Measurements from ENCODE around the gene OR6K2. TPM values are rescaled to one million over a fixed set of nuclear protein-coding genes. Genes with fewer than 3 reads are reported as not detected.
A peak's percentile ranks its signal among the peaks of the same experiment; 100 is the strongest.

OR6K2 gene
- total and polyA plus RNA-seq, 4 experiments from 2014 or later, result not detected

DNA sequence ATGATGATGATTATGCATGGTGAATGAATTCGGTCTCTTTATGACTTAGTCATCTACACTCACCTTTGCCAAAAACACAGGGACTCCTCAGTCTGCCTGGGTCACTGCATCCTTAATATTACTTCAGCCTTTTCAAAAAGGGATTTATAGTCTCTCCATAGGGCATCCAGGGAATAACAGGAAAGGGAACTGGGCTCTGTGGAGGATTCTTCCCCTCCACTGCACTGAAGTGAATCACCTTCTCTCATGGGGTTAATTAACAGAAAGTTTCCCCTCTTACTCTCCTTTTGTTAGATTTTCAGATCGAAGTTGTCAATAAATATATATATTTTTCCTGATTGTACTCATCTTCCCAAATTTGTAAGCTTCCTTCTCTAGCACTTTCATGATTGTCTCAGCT is 20.2 kb upstream of the OR6K2 start, which contains the start of gene OR6K3:
Gene OR6K3, minus strand, starts transcription at position 101 of the 400 bp plus-strand sequence. CDS start 2,605 bp downstream, outside the sequence.
- no peaks in the 10 kb centered on the region for H3K4me1 ChIP-seq (ENCODE audit: insufficient read depth, low read length)
- intact Hi-C loops (cut with micrococcal nuclease), result no loop called here
- H3K27ac Mint-ChIP-seq, result no peak within 1 kb of the TSS
- H3K27me3 ChIP-seq (ENCODE audit: insufficient read depth, low read length), result no peaks in the 10 kb centered on the region
- no peaks in the 10 kb centered on the region for H3K9me3 ChIP-seq (ENCODE audit: control insufficient read depth in 1 of 2, low read length in 2 of 2)
- H3K4me3 Mint-ChIP-seq, result no peak within 1 kb of the TSS
- no peaks in the 10 kb centered on the region for H3K36me3 Mint-ChIP-seq
- DNase-seq, result no peak
- ChIA-PET CTCF (ENCODE audit: partially characterized antibody) (no interaction called here), POLR2A (ENCODE audit: partially characterized antibody) (interaction anchor here (0.6 kb wide), 1 partner anchor 1062 kb away, joined by 3 read pairs; no protein-coding TSS in a partner anchor)
- no peak within 1 kb of the TSS for H3K27ac ChIP-seq (ENCODE audit: low read depth, low read length)
- no peaks in the 10 kb centered on the region for H3K9me3 Mint-ChIP-seq
- no peak within 1 kb of the TSS for H3K4me3 ChIP-seq (ENCODE audit: low read length in 2 of 2)
- no peaks in the 10 kb centered on the region for H3K4me1 Mint-ChIP-seq
- H3K36me3 ChIP-seq (ENCODE audit: insufficient read depth, low read length), result no peaks in the 10 kb centered on the region
- peaks cover 13 to 21% of the 10 kb centered on the region in 2 donors for H3K27me3 Mint-ChIP-seq

DNA sequence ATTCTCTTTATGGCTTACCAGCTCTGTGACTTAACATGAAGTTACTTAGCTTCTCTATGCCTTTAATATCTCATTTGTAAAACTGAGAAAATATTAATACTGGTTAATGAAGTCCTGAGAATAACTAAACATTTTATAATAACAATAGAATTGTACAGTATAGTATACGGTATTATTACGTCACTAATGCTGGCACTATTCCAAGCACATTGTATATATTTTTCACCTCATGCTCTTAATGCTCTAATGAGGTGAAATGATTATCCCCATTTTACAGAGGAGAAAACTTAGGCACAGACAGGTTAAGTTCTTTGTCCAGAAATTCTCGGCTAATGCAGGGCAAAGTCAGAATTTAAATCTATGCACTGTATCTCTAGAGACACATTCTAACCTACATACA is 19.2 kb upstream of the OR6K2 start:
- peaks cover 10 to 22% of the 10 kb centered on the region in 2 donors for H3K27me3 Mint-ChIP-seq
- POLR2A ChIA-PET (ENCODE audit: partially characterized antibody), result no interaction called here
- H3K36me3 Mint-ChIP-seq, result no peaks in the 10 kb centered on the region
- no peaks in the 10 kb centered on the region for H3K9me3 Mint-ChIP-seq
- no peak overlapping the region for H3K4me3 Mint-ChIP-seq
- no peak for DNase-seq
- no peak overlapping the region for H3K27ac ChIP-seq (ENCODE audit: low read depth, low read length)
- H3K4me3 ChIP-seq (ENCODE audit: low read length in 2 of 2), result no peak overlapping the region
- H3K4me1 Mint-ChIP-seq, result no peaks in the 10 kb centered on the region
- no peaks in the 10 kb centered on the region for H3K27me3 ChIP-seq (ENCODE audit: insufficient read depth, low read length)
- no peaks in the 10 kb centered on the region for H3K36me3 ChIP-seq (ENCODE audit: insufficient read depth, low read length)
- H3K27ac Mint-ChIP-seq, result no peak overlapping the region
- CTCF ChIA-PET (ENCODE audit: partially characterized antibody), result no interaction called here
- no peaks in the 10 kb centered on the region for H3K9me3 ChIP-seq (ENCODE audit: control insufficient read depth in 1 of 2, low read length in 2 of 2)
- no peaks in the 10 kb centered on the region for H3K4me1 ChIP-seq (ENCODE audit: insufficient read depth, low read length)
- intact Hi-C loops (cut with micrococcal nuclease), result no loop called here

DNA sequence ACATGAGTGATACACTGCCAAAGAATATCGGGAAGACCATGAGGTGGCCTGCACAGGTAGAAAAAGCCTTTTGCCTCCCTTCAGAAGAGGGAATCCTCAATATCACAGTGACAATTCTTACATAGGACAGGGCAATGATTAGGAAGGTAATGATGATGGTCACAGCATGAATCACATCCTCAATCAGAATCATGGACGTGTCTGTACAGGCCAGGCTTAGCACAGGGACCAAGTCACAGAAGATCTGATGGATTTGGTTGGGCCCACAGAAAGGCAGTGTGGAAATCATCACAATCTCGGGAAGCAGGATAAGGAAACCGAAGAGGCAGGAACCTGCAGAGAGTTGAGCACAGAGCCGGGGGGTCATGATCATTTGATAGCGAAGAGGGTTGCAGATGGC is 16.9 kb upstream of the OR6K2 start:
- POLR2A ChIA-PET (ENCODE audit: partially characterized antibody), result no interaction called here
- Mint-ChIP-seq H3K4me3 (no peak overlapping the region), H3K27me3 (peaks cover 8 to 18% of the 10 kb centered on the region in 2 donors), H3K36me3 (no peaks in the 10 kb centered on the region), H3K27ac (no peak overlapping the region), H3K4me1 (no peaks in the 10 kb centered on the region), H3K9me3 (no peaks in the 10 kb centered on the region)
- H3K9me3 ChIP-seq (ENCODE audit: control insufficient read depth in 1 of 2, low read length in 2 of 2), result no peaks in the 10 kb centered on the region
- DNase-seq, result no peak
- H3K27ac ChIP-seq (ENCODE audit: low read depth, low read length), result no peak overlapping the region
- no peaks in the 10 kb centered on the region for H3K27me3 ChIP-seq (ENCODE audit: insufficient read depth, low read length)
- CTCF ChIA-PET (ENCODE audit: partially characterized antibody), result no interaction called here
- H3K36me3 ChIP-seq (ENCODE audit: insufficient read depth, low read length), result no peaks in the 10 kb centered on the region
- intact Hi-C loops (cut with micrococcal nuclease), result no loop called here
- no peak overlapping the region for H3K4me3 ChIP-seq (ENCODE audit: low read length in 2 of 2)
- no peaks in the 10 kb centered on the region for H3K4me1 ChIP-seq (ENCODE audit: insufficient read depth, low read length)

DNA sequence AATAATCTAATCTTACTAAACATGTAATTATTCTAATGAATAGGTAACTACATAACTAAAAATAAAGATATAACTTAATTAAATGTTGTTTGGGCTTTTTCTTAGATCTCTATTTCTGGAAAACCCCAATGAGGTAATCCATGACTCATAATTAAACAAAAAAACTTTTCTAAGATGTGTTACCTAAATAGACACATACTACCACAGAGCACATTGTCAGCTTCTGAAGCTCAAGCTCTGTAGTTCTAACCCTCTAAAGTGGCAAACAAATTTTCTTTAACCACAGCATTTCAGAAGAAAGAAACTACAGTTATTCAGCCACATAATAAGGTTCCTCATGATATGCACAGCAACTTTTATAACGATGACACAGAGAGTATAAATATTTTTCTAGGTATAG is 15.9 kb upstream of the OR6K2 start:
- intact Hi-C loops (cut with micrococcal nuclease), result no loop called here

DNA sequence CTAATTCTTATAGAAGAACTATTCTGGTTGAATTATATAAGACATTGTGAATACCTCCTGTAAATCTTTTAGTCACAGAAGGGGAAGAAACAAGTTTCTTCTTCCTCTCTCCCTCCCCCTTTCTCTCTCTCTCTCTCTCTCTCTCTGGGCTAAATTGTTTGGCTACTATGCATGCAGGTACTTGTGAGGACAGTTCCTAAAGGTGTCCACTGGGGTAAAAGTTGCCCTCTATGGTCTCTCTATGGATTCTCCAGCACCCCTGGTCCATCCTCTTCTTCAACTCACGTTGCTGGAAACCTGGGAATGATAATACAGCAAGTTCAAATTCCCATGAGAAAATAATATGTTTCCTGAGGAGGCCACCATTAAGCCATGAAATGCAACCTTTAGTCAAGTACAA is 14.3 kb upstream of the OR6K2 start:
- Histone ChIP-seq H3K4me3 (ENCODE audit: low read length in 2 of 2) (no peak overlapping the region), H3K27ac (ENCODE audit: low read depth, low read length) (no peak overlapping the region), H3K4me1 (ENCODE audit: insufficient read depth, low read length) (no peaks in the 10 kb centered on the region), H3K9me3 (ENCODE audit: control insufficient read depth in 1 of 2, low read length in 2 of 2) (no peaks in the 10 kb centered on the region), H3K36me3 (ENCODE audit: insufficient read depth, low read length) (no peaks in the 10 kb centered on the region), H3K27me3 (ENCODE audit: insufficient read depth, low read length) (no peaks in the 10 kb centered on the region)
- no peaks in the 10 kb centered on the region for H3K4me1 Mint-ChIP-seq
- no peaks in the 10 kb centered on the region for H3K9me3 Mint-ChIP-seq
- DNase-seq, result no peak
- H3K4me3 Mint-ChIP-seq, result no peak overlapping the region
- H3K27ac Mint-ChIP-seq, result no peak overlapping the region
- intact Hi-C loops (cut with micrococcal nuclease), result no loop called here
- ChIA-PET CTCF (ENCODE audit: partially characterized antibody) (no interaction called here), POLR2A (ENCODE audit: partially characterized antibody) (no interaction called here)
- H3K36me3 Mint-ChIP-seq, result no peaks in the 10 kb centered on the region
- H3K27me3 Mint-ChIP-seq, result peaks cover 11 to 19% of the 10 kb centered on the region in 2 donors

More for the DNA sequence above, 15.9 kb upstream of the OR6K2 start:
- H3K9me3 Mint-ChIP-seq, result no peaks in the 10 kb centered on the region
- Histone ChIP-seq H3K4me1 (ENCODE audit: insufficient read depth, low read length) (no peaks in the 10 kb centered on the region), H3K27me3 (ENCODE audit: insufficient read depth, low read length) (no peaks in the 10 kb centered on the region), H3K9me3 (ENCODE audit: control insufficient read depth in 1 of 2, low read length in 2 of 2) (no peaks in the 10 kb centered on the region), H3K36me3 (ENCODE audit: insufficient read depth, low read length) (no peaks in the 10 kb centered on the region), H3K4me3 (ENCODE audit: low read length in 2 of 2) (no peak overlapping the region), H3K27ac (ENCODE audit: low read depth, low read length) (no peak overlapping the region)
- no peak overlapping the region for H3K4me3 Mint-ChIP-seq
- no peak overlapping the region for H3K27ac Mint-ChIP-seq
- no peak for DNase-seq
- H3K27me3 Mint-ChIP-seq, result peaks cover 7 to 20% of the 10 kb centered on the region in 2 donors
- CTCF ChIA-PET (ENCODE audit: partially characterized antibody), result no interaction called here
- no peaks in the 10 kb centered on the region for H3K4me1 Mint-ChIP-seq
- H3K36me3 Mint-ChIP-seq, result no peaks in the 10 kb centered on the region
- POLR2A ChIA-PET (ENCODE audit: partially characterized antibody), result no interaction called here

DNA sequence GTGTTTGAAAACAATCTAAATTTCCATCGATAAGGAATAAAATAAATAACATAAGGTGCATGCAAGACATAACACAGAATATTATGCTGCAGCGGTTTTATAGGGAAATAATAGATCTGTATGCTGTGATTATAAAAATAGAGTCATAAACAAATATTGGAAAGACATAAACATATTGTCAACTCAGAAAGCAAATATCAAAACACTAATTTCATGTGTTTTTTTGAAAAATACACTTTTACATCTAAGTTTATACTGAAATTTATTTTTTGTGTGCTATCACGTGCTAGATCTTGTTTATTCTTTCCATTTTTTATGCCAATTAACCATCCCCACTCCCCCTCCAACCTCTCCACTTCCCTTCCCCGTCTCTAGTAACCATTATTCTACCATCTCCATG is 10.6 kb upstream of the OR6K2 start:
- Histone ChIP-seq H3K4me1 (ENCODE audit: insufficient read depth, low read length) (no peaks in the 10 kb centered on the region), H3K27ac (ENCODE audit: low read depth, low read length) (no peak overlapping the region), H3K4me3 (ENCODE audit: low read length in 2 of 2) (no peak overlapping the region), H3K9me3 (ENCODE audit: control insufficient read depth in 1 of 2, low read length in 2 of 2) (no peaks in the 10 kb centered on the region), H3K27me3 (ENCODE audit: insufficient read depth, low read length) (no peaks in the 10 kb centered on the region), H3K36me3 (ENCODE audit: insufficient read depth, low read length) (no peaks in the 10 kb centered on the region)
- POLR2A ChIA-PET (ENCODE audit: partially characterized antibody), result no interaction called here
- Mint-ChIP-seq H3K9me3 (no peaks in the 10 kb centered on the region), H3K27me3 (peaks cover 8 to 14% of the 10 kb centered on the region in 2 donors), H3K4me1 (no peaks in the 10 kb centered on the region), H3K27ac (peak overlapping the region in 1 of 7 donors; percentile 37), H3K4me3 (no peak overlapping the region), H3K36me3 (no peaks in the 10 kb centered on the region)
- CTCF ChIA-PET (ENCODE audit: partially characterized antibody), result no interaction called here
- no peak for DNase-seq
- intact Hi-C loops (cut with micrococcal nuclease), result no loop called here

DNA sequence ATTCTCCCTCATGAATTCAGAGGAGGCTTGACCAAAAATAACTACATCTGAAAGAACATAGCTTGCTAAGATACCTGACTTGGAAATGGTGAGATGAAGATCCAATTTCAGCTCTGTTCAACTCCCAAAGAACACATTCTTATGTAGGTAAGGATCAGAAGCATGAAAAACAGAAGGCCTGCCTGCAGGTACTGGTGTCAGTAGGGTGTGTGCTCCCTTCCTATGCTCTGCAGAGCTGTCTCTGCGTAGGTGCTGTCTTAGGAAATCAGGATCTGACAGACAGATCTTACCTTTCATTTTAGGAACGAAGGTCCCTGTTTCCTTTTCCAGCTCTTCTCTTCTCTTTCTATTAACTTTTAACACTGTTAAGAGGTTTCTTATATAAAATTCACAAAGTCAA is 5.6 kb upstream of the OR6K2 start:
- DNase-seq, result no peak
- Mint-ChIP-seq H3K9me3 (no peaks in the 10 kb centered on the region), H3K27ac (no peak overlapping the region), H3K36me3 (no peaks in the 10 kb centered on the region), H3K4me1 (no peaks in the 10 kb centered on the region), H3K4me3 (no peak overlapping the region), H3K27me3 (peaks cover 2 to 4% of the 10 kb centered on the region in 2 donors)
- H3K4me3 ChIP-seq (ENCODE audit: low read length in 2 of 2), result no peak overlapping the region
- H3K9me3 ChIP-seq (ENCODE audit: control insufficient read depth in 1 of 2, low read length in 2 of 2), result no peaks in the 10 kb centered on the region
- ChIA-PET POLR2A (ENCODE audit: partially characterized antibody) (no interaction called here), CTCF (ENCODE audit: partially characterized antibody) (no interaction called here)
- H3K4me1 ChIP-seq (ENCODE audit: insufficient read depth, low read length), result no peaks in the 10 kb centered on the region
- H3K36me3 ChIP-seq (ENCODE audit: insufficient read depth, low read length), result no peaks in the 10 kb centered on the region
- H3K27me3 ChIP-seq (ENCODE audit: insufficient read depth, low read length), result no peaks in the 10 kb centered on the region
- no peak overlapping the region for H3K27ac ChIP-seq (ENCODE audit: low read depth, low read length)
- intact Hi-C loops (cut with micrococcal nuclease), result no loop called here

DNA sequence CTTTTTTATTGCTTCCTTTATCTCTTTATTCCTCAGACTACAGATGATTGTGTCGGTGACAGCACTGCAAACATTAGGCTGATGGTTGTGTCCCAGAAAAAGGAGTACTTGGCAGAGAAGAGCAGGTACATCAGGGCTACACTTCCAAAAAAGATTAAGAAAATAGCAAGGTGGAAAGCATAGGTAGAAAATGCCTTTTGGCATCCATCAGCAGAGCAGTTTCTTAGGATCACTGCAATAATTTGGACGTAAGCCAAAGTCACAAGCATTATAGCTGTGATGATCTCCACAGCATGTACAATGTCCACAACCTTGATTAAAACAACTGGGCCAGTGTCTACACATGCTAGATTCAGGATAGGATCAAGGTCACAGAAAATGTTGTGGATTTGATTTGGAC is 5.9 kb downstream of the OR6K2 start:
- Mint-ChIP-seq H3K4me3 (no peak overlapping the region), H3K4me1 (no peaks in the 10 kb centered on the region), H3K27me3 (peaks cover 1 to 5% of the 10 kb centered on the region in 2 donors), H3K27ac (no peak overlapping the region), H3K9me3 (peaks cover 0 to 3% (median 0%) of the 10 kb centered on the region in 8 donors), H3K36me3 (no peaks in the 10 kb centered on the region)
- H3K27me3 ChIP-seq (ENCODE audit: insufficient read depth, low read length), result no peaks in the 10 kb centered on the region
- H3K9me3 ChIP-seq (ENCODE audit: control insufficient read depth in 1 of 2, low read length in 2 of 2), result no peaks in the 10 kb centered on the region
- H3K4me3 ChIP-seq (ENCODE audit: low read length in 2 of 2), result no peak overlapping the region
- H3K36me3 ChIP-seq (ENCODE audit: insufficient read depth, low read length), result no peaks in the 10 kb centered on the region
- DNase-seq, result no peak
- H3K27ac ChIP-seq (ENCODE audit: low read depth, low read length), result no peak overlapping the region
- CTCF ChIA-PET (ENCODE audit: partially characterized antibody), result no interaction called here
- no peaks in the 10 kb centered on the region for H3K4me1 ChIP-seq (ENCODE audit: insufficient read depth, low read length)
- POLR2A ChIA-PET (ENCODE audit: partially characterized antibody), result no interaction called here
- intact Hi-C loops (cut with micrococcal nuclease), result no loop called here

Data from CD4-positive, alpha-beta memory T cell (primary cell).